ENCODE measurements around the gene LRRC25. TPM values are rescaled to one million over a fixed set of nuclear protein-coding genes. Genes with fewer than 3 reads are reported as not detected.
"Not testable (repeated sequence)": the region's sequence is repeated elsewhere in the genome, so short reads cannot be mapped to it uniquely, and the experiment has no call there.

The LRRC25 gene
- total RNA-seq, 6 experiments from 2014 or later = 1.9 to 12.6 (median 3.2) TPM

- peak overlapping the region in 2 of 3 donors; percentile 64 to 90 for H3K27ac ChIP-seq
- no peak for DNase-seq
- H3K9me3 ChIP-seq = no peaks in the 10 kb centered on the region
- no peak for ATAC-seq
- H3K27me3 ChIP-seq = no peaks in the 10 kb centered on the region
- intact Hi-C loops (cut with DNase I) = no loop called here
- peaks cover 0 to 48% (median 17%) of the 10 kb centered on the region in 4 donors for H3K4me1 ChIP-seq
- no peak overlapping the region for H3K4me3 ChIP-seq
- WGBS (ENCODE audit: insufficient coverage, low coverage, low lambda C conversion rate, missing lambda C conversion rate) = 75% methylated on average over 7 of the region's 7 CpGs
- no peaks in the 10 kb centered on the region for H3K36me3 ChIP-seq
- TF ChIP-seq CTCF (IDR thresholded peaks at IDR 0.05) = no peak
- no peak for TF ChIP-seq POLR2A (IDR thresholded peaks at IDR 0.05)
Observed at GRCh38 chr19:18384775-18385174, 12.6 kb downstream of the LRRC25 start.

GRCh38 chr19:18383622-18384021, 13.8 kb downstream of the LRRC25 start:
- DNase-seq; H3K27me3 ChIP-seq; H3K4me3 ChIP-seq; H3K9me3 ChIP-seq; H3K36me3 ChIP-seq; intact Hi-C loops (cut with DNase I); ATAC-seq: not testable (repeated sequence)
- H3K4me1 ChIP-seq = peaks cover 0 to 60% (median 20%) of the 10 kb centered on the region in 4 donors
- 77% methylated on average over 9 of the region's 11 CpGs for WGBS (ENCODE audit: insufficient coverage, low coverage, low lambda C conversion rate, missing lambda C conversion rate)
- peak overlapping the region in 2 of 3 donors; percentile 22 to 84 for H3K27ac ChIP-seq

- H3K27ac ChIP-seq = peak overlapping the region in 2 of 3 donors; percentile 57 to 66
- intact Hi-C loops (cut with DNase I) = no loop called here
- peaks cover 0 to 73% (median 18%) of the 10 kb centered on the region in 4 donors for H3K4me1 ChIP-seq
- DNase-seq = no peak
- no peak for ATAC-seq
- H3K36me3 ChIP-seq = no peaks in the 10 kb centered on the region
- TF ChIP-seq POLR2A (IDR thresholded peaks at IDR 0.05) (no peak), CTCF (IDR thresholded peaks at IDR 0.05) (no peak)
- no peak overlapping the region for H3K4me3 ChIP-seq
- no peaks in the 10 kb centered on the region for H3K27me3 ChIP-seq
- H3K9me3 ChIP-seq = no peaks in the 10 kb centered on the region
- WGBS (ENCODE audit: insufficient coverage, low coverage, low lambda C conversion rate, missing lambda C conversion rate) = 50% methylated on average over 2 of the region's 3 CpGs
Observed at GRCh38 chr19:18380843-18381242, 16.6 kb downstream of the LRRC25 start.

- TF ChIP-seq CTCF (IDR thresholded peaks at IDR 0.05) (no peak), POLR2A (IDR thresholded peaks at IDR 0.05) (no peak)
- ATAC-seq = peak; percentile 79 to 93 (median 87)
- H3K4me3 ChIP-seq = no peak overlapping the region
- intact Hi-C loops (cut with DNase I) = no loop called here
- no peaks in the 10 kb centered on the region for H3K36me3 ChIP-seq
- peak; percentile 94 to 99 (median 98) for DNase-seq
- H3K4me1 ChIP-seq = peaks cover 0 to 73% (median 17%) of the 10 kb centered on the region in 4 donors
- no peaks in the 10 kb centered on the region for H3K9me3 ChIP-seq
- H3K27me3 ChIP-seq = no peaks in the 10 kb centered on the region
- peak overlapping the region; percentile 57 to 83 (median 64) for H3K27ac ChIP-seq
- WGBS (ENCODE audit: insufficient coverage, low coverage, low lambda C conversion rate, missing lambda C conversion rate) = 20% methylated on average over 21 of the region's 22 CpGs
Observed at GRCh38 chr19:18379803-18380747, 17.3 kb downstream of the LRRC25 start.

GRCh38 chr19:18377026-18377425, 20.4 kb downstream of the LRRC25 start:
- Histone ChIP-seq H3K27ac (peak overlapping the region in 2 of 3 donors; percentile 73 to 80), H3K27me3 (no peaks in the 10 kb centered on the region), H3K9me3 (no peaks in the 10 kb centered on the region), H3K4me1 (peaks cover 0 to 65% (median 16%) of the 10 kb centered on the region in 4 donors), H3K36me3 (no peaks in the 10 kb centered on the region), H3K4me3 (no peak overlapping the region)
- WGBS (ENCODE audit: insufficient coverage, low coverage, low lambda C conversion rate, missing lambda C conversion rate) = 36% methylated on average over 6 of the region's 6 CpGs
- no peak for DNase-seq
- intact Hi-C loops (cut with DNase I) = no loop called here
- peak in 3 of 4 donors; percentile 15 to 36 (median 24) for ATAC-seq
- no peak for TF ChIP-seq CTCF (IDR thresholded peaks at IDR 0.05)
- no peak for TF ChIP-seq POLR2A (IDR thresholded peaks at IDR 0.05)
